GM19240 (cell line): Measurements from ENCODE around the gene VTA1.

Experiments
- DNase-seq: peaks from one replicate; pipeline ENCODE4 v3.0.0; 2011; ENCODE audit warnings: low spot score; ENCODE audit not compliant: insufficient read length

The VTA1 gene

DNA sequence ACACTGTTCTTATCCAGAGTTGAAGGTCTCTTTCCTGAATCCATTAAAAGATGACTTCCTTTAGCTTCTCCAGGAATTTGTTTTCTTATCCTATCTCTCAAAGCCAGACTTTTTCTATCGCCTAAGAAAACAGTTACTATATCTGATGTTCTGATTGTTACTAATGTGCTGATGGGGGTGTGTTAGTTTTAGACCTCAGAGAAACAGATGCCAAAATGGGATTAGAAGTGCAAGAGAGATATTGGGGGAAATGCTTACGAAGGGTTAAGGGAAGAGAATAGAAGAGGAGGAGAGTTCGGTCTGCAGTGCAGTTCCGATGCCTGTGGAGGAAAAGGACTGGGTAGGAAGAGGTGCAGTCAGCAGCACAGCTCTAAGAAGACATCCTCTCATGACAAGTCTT lies 119.0 kb downstream of the VTA1 start:
- DNase-seq: no peak

DNA sequence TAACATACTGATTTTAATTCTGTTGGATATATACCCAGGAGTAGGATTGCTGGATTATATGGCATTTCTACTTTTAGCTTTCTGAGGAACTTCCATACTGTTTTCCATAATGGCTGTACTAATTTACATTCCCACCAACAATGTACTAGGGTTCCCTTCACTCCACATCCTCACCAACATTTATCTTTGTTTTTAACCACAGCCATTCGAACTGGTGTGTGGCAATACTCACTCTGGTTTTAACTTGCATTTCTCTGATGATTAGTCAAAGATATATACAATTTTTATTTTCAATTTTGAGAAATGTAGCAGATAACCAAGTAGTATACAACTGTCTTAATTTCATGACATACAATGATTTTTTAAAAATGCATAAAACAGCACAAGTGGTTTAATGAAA lies 124.4 kb downstream of the VTA1 start:
- no peak for DNase-seq
